Inferior parietal cortex (tissue), 1 donor: ENCODE results near the gene KBTBD2.
A peak's percentile ranks its signal among the peaks of the same experiment; 100 is the strongest.
"Not testable (repeated sequence)": the region's sequence is repeated elsewhere in the genome, so short reads cannot be mapped to it uniquely, and the experiment has no call there.

Experiments used
- DNase-seq: peaks from one replicate; pipeline ENCODE4 v3.0.0-alpha.2; 2016; ENCODE audit errors: extremely low spot score

KBTBD2 gene

DNA sequence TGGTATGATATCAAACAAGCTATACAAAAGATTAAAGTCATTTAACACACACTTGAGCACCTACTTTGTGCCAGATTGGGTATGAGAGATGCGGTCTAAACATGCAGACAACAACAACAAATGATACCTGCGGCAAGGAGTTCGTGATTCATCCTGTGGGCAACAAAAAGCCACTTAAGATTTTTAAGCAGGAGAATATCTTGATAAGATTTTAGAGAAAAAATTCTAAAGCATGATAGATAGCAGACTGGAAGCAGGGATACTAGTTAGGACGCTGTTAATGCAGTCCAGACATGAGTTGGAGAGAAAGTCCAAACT is 1.6 kb upstream of the KBTBD2 start:
- no peak for DNase-seq

DNA sequence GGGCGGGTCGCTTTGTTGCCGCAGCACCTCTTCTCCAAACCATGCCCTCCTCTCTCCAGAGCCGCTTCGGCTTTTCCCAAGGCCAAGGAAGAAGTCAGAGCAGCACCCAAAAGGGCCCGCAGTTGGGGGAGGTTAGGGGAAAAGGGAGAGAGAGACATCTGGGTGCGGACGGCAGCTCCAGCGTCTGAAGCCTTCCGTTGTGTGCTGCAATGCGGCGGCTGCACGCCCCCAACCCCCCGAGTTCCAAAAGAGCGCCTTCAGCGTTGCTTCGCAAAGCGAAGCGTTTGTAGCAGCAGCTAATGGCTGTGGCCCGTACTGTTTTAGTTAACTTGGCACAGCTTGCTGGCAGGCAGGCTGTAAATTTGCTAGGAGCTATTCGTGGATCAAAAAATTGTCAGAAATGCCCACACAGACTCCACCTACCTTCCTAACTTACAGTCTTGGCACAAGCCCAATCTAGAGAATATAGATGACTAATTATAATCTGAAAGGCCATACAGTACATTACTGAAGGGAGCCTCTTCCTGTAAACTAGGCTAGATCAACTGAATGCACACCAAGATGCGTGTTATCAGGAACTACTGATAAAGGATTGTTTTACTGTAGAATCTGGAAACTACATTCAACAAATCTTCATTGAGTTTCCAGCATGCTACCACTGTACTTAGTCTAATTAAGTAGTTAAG is 1.1 kb upstream of the KBTBD2 start:
- DNase-seq: peak; percentile 59

DNA sequence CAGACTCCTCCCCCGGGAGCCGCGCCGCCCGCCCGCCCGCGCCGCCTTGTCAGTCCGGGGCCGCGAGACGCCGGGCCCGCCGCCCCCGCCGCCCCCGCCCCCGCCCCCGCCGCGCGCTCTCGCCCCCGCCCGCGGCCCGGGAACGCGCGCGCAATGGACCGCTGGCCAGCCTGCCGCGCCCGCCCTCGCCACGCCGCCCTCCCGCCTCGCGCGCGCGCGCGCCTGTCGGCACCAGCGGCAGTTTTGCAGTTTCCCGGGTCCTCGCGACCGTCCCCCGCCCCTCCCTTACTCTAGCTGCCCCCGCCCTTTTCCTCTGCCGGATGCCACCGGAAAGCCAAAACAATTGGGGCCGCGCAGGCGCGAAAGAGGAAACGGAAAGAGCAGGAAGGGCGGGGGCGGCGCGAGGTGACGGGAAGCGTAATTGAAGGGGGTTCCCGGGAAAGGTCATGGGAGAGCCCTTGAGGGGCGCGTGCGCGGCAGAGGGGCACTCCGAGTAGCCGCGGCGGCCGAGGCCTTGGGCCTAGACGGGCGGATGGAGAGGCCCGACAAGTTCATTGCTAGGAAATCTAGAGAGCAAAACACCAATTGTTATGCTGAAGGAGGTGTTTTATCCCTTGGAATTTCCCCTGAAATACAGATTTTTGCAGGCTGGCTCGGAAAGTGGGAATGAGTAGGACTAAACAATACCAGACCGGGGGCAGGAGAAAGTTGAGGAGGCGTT is 400 bp upstream of the KBTBD2 start:
- peak; percentile 91 for DNase-seq

DNA sequence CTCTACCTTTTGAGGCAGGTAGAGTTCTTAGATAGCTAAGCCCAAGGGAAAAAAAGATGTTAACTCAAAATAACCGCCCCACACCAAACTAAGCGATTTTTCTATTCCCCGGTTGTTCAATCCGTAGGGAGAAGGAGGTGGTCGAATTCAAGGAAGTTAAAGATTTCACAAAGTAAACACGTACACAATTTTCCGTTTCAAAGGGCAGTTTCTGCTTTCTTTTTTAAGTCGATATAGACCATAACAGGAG is 842 bp downstream of the KBTBD2 start:
- DNase-seq: peak; percentile 56

DNA sequence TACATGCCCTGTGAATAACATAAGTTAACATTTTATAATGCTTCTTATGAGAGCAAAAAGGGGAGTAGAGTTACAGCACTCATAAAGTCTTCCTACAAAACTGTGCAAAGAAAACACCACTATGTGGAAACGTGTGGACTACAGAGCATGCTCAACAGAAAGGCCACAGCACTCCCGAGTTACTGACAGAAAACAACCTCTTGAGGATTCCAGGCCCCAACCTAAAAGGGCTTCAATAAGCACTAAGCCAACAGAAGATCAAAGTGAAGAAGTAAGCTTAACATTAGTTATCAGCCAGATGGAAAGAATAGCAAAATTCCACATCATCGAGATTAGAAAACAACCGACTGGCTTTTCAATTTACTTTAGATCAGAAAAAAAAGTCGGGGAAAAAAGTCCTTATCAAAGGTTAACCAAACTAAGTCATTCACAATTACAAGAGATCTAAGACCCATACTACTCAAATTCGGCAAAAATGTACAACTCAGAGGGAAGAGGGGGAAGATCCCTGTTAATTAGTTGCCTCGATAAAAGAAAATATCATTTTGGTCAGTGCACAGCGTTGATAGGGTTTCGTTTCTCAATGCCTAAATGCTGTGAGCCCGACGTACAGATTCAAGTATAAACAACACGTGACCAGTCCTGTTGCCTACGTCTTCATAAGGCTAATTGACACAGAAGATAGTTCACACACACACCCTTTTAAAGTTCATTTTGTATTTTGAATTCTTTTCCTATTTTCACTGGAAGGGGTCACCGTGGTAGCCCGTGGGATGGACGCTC is 1.4 kb downstream of the KBTBD2 start:
- DNase-seq: peak; percentile 65

DNA sequence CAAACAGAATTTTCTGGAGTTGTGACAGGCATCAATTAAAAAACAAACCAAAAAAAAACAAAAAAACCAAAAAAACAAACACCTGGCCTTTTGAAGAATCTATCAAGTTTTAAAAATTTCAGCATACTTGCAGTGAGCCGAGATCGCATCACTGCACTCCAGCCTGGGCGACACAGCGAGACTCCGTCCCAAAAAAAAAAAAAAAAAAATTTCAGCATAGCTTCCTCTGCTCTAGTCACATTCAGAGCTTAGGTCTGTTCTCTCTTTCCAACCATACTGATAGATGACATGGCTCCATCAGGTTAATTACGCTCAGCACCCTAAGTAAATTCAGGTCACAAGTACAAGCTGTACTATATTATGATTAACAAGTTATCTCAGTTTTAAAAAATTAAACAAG is 3.1 kb downstream of the KBTBD2 start:
- DNase-seq: no peak

DNA sequence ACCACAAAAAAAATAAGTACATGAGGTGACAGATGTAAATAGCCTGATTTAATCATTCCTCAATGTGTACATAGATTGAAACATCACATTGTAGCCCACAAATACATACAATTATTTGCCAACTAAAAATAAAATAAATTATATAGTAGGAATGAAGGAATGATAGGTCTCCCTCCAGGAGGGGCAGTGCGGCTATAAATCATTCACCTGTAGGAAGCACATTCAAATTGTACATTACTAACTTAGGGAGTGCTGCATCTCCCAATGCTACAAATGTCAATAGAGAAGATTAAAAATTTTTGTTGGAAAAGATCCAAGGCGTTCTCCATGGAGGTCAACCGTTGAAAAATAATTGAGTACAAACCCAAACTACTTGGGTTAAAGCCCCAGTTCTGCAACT is 4.2 kb downstream of the KBTBD2 start:
- DNase-seq: no peak

DNA sequence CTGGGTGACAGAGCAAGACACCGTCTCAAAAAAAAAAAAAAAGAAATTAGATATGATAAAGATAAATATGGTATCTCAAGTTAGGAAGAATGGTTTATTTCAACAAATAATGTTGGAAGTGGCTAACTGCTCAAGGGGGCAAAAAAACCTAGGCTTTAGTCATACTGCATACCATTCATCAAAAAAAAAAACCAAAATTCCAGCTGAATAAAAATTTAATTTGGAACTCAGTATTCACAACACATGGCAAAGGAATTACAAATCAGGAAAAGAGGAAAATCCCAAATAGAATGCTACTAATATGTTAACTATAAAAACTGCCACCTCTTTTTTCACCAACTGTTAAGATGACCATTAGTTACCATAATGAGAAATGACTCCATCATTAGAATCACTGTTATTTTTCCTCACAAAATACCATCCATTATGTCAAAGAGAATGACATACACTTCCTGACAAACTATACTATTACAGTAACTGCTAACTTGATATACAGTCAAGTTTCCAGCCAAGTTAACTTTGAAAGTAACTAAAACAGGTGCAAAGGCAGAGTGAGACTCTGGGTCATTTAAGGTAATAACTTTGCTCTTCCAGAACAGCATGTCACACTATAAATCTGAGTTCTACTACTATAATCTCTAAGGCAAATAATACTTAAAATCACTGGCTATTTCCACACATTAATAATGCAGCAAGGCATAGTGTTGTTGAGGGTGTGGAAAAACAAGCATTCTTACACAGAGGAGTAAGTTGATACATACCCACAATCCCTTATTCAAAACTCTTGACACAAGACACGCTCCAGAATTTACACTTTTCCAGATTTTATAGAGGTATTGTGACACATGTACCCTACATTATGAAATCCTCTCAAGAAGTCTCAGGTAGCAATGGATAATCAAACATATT is 10.2 kb downstream of the KBTBD2 start:
- DNase-seq: no peak

DNA sequence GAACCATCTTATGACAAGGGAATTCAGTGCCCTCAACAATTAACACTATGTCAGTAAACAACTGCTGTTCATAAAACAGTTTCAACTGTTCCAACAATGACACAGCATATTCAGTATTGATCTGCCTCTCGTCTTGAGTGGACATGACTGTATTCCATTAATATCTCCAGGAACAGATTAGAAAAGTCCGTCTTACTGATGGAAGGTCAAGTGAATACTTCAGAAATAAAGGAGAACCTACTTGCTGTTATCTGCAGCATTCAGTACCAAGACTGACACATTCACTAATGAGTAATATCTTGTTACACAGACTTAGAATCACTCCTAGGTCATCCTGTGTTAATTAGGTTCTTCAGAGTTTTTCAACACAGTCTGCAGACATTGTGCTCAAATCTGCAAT is 12.1 kb downstream of the KBTBD2 start:
- peak; percentile 49 for DNase-seq

DNA sequence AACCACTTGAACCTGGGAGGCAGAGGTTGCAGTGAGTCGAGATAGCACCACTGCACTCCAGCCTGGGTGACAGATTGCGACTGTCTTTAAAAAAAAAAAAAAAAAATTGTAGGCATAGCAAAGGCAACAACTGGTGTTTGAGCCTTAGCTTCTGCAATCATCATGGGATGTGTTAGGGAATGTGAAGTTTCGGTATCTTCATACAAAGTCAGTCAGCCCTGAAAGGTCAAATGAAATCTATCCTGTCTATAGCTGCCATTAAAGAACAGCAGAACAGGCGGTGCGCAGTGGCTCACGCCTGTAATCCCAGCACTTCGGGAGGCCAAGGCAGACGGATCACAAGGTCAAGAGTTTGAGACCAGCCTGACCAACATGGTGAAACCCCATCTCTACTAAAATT is 13.5 kb downstream of the KBTBD2 start:
- not testable (repeated sequence) for DNase-seq

DNA sequence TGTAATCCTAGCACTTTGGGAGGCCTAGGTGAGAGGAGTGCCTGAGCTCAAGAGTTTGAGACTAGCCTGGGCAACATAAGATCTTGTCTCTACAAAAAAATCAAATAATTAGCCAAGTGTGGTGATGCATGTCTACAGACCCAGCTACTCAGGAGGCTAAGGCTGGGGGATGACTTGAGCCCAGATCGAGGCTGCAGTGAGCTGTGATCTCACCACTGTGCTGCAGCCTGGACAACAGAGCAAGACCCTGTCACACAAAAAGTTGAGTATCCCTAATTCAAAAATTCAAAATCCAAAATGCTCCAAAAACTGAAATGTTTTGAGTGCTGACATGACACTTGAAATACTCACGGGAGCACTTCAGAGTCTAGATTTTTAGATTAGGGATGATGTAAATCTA is 19.1 kb downstream of the KBTBD2 start:
- no peak for DNase-seq

DNA sequence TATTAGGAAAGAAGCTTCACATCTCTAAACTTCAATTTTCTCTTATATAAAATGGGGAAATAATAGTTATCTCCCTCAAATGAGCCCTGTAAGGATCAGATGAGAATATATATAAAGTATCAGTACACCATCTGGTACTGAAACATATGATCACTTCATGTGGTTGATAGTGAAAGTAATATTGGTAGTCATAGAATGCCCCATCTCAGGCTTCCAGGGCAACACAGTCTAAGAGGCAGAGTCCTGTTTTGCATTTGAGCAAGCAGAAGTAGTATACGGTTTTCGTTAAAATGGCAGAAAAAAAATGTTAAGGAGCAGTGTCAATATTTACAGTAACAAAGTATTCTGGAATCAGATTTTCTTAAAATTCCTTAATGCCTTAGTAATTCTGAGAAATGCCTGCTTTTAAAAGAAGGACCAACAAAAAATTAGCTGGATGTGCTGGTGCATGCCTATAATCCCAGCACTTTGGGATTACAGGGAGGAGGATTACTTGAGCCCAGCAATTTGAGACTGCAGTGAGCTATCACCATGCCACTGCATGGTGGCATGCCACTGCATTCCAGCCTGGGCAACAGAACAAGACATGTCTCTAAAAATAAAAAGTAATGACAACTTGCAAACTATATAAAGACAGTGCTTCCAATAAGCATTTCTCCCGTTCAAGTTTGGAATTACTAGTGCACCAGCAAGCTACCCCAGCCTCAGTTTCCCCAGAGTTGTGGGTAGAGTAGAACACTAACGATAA is 19.8 kb downstream of the KBTBD2 start:
- DNase-seq: no peak

DNA sequence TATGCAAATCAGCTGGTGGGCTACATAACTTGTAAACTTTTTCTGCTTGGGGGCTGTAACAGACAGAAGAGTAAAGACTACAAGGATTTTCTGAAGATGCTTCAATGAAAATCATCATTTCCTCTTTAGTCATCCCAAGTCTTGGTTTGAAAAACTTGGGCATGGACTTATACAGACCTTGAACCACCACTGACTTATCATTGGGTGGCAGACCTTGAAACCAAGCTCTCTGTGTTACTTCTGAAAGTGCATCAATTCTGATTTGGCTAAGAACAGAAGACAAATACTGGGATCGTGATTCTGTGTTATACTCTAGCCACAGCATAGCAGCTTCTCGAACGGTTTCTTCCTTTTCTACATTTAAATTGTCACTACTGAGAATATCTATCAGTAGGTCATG is 21.3 kb downstream of the KBTBD2 start:
- no peak for DNase-seq

DNA sequence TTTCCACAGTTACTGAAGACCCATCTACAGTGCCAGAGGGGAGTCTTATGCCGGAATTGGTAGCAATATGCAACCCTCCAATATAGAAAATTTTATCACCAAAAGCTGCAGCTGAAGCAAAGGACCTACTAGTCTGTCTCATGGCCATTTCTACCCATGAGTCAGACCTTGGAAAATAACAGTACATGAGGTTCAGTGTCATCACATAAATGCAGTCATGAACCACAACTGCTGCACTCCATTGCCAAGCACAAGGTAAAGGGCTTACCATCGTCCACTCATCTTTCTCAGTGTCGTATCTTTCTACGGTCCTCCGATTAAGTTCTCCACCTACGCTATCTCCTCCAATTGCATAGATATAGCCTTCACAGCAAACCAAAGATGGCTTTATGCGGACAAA is 21.8 kb downstream of the KBTBD2 start:
- DNase-seq: no peak

DNA sequence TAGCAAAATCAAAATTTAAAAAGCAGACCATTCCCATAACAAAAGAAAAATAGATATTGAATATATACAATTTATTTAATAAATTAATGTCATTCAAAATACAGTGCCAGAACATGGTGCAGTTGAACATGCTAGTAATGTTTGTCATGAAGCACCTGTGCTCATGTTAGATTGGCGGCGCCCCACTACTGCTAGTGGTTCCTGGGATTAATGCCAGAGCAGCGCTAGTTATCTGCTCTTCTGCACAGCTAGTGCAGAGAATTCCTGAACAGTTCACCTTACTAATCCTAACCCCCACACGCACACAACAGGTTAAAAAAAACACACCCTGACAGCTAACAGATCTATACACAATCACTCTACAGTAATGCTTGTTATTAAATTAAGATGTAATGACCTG is 23.4 kb downstream of the KBTBD2 start:
- DNase-seq: no peak

DNA sequence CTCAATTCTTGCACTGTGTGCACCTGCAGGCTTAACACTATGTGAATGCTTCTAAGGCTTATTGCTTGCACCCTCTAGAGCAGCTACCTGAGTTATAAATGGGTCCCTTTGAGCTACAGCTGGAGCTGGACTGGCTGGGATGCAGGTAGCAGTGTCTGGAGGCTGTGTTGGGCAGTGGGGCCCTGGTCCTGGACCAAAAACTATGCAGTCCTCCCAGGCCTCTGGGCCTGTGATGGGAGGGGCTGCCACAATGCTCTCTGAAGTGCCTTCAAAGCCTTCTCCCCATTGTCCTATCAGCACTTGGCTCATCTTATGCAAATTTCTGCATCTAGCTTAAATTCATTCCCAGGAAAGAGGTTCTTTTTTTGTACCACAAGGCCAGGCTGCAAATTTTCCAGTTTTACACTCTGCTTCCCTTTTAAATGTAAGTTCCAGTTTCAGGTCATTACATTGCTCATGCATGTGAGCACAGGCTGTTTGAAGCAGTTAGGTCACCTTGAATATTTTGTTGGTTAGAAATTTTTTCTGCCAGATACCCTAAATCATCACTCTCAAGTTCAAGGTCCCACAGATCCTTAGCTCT is 26.0 kb downstream of the KBTBD2 start:
- DNase-seq: no peak

DNA sequence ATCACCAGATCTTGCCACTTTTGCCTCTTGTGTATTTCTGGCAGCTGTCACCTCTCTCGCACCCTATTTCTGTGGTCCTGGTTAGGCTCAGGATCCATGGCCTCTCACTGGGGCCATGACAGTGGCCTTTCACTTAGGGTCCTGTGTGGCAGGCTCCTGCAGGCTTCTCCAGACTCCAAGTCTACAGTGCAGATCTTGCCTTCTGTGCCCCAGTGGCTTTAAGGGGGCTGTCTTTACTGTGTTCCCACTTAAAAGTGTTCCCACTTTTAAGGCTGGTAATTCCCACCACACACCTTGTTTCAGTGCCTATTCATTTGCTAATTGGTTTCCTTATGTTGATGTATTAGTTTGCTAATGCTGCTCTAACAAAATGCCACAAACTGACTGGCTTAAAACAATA is 27.7 kb downstream of the KBTBD2 start:
- DNase-seq: not testable (repeated sequence)

DNA sequence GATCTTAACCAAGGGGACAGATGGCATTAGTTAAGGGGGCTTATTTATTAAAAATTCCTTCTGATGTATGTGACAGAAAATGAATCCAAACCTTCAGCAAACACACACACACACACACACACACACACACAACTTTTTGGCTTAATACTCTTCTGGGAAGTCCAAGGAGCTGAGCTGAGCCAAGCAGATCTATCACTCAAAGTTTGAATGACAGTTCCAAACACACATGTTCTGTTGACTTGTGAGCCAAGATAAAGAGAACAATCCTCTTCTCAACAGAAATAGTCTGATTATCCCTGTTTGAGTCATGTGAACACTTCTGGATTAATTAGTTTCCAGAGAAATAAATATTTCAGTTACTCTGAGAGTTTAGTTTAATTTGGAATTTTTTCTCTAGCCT is 31.5 kb downstream of the KBTBD2 start:
- DNase-seq: no peak

DNA sequence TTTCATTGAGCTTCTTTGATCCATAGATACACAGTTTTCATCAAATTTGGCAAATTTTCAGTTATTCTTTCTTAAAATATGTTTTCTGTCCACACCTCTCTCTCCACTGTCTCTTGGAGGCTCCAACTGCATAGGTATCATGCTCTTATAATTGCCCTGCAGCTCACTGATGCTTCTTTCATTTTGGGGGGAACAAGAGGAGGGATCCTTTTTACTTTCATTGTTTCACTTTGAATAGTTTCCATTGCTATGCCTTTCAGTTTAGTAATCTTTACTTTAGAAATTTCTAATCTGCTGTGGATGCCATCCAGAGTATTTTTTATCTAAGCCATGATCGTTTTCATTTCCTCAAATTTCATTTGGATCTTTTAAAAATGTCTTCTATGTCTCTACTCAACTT is 32.9 kb downstream of the KBTBD2 start:
- no peak for DNase-seq

DNA sequence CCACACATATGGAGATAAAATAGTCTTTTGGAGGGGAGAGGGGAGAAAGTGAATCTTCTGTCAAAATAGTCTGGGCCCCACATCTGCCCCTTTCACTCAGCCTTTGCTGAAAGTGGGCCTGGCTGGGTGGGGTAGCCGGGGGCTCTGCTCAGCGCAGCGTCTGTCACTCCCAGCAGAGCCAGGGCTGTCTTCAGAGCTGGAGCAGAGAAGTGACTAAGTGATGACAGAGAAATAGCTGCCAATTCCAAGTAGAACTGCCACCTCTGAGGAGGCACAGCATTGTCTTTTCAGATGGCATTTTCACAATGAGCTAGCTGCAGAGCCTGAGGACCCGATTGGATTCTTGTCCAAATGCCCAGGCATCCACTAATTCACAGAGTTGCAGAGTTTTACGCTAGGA is 34.5 kb downstream of the KBTBD2 start:
- DNase-seq: not testable (repeated sequence)
